T47D (cell line): Measurements from ENCODE around the gene MVB12A.
A peak's percentile ranks its signal among the peaks of the same experiment; 100 is the strongest.

Source experiments
- DNase-seq, 2 experiments: peaks; one replicate each; pipeline versions ENCODE4 v3.0.0 to v3.0.0-alpha.2; 2011 to 2012; ENCODE audit warnings: low read depth in 1 of 2, low spot score in 1 of 2
- JUND ChIP-seq: IDR thresholded peaks from 2 replicates; pipeline ENCODE4 v1.6.1; 2012; ENCODE audit warnings: low read depth
- in situ Hi-C: cut with HindIII; loops from 2 replicates; pipeline ENCODE4 v1.10.0; 2016; ENCODE audit warnings: low sequenced_read_pairs, low pct_unique_long_range_greater_than_20kb

MVB12A gene

DNA sequence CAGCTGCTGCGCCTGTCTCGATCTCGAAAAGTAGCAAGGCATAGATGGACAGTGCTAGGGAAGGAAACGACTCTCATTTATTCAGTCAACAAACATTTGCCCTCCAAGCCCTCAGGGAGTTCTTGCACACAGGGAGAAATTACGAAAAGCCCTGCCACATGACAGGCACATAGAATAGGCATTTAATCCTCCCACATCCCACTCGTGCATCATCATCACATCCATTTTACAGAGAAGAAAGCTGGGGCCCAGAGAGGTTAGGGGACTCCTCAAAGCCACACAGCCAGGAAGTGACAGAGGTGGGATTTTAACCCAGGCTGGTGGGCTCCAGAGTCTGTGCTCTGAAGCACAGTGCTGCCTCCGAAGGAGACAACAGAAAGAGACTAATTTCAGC lies 17.0 kb downstream of the MVB12A start:
- in situ Hi-C loops: no loop called here
- DNase-seq: no peak

DNA sequence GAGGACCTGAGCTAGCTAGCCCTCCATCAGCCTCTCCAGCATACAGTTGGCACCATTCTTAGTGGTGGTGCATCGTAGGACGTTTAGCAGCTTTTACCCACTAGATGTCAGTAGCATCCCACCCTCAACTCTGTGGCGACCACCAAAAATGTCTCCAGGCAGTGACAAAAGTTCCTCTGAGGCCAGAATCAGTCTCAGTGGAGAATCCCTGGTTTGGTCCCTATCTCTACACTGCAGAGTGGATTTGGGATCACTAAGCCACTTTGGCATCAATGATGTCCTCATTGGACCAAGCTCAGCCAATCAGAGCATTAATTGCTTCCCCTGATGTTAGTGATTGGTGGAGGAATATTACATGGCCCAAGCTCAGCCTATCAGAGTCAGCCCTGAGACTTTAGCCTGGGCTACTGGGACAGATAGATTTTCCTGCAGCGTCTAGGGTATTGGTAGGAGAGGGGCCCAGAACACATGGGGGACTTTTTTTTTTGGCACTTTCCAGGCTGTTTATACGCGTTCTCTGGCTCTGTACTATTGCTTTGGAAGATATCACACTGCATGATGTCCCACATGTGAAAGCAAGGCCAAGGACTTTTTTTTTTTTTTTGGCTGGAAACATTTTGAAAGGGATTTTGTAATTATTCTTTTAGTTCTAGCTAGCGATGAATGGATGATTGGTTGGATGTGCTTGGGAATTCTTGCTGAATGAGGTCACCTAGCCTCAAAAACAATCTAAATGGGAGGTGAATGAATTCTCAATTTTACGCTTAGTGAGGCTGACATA lies 21.6 kb downstream of the MVB12A start:
- peak in 1 of 2 experiments; percentile 23 for DNase-seq
- TF ChIP-seq JUND: no peak
- in situ Hi-C loops: no loop called here

More for the DNA sequence above, 17.0 kb downstream of the MVB12A start:
- TF ChIP-seq JUND: no peak

DNA sequence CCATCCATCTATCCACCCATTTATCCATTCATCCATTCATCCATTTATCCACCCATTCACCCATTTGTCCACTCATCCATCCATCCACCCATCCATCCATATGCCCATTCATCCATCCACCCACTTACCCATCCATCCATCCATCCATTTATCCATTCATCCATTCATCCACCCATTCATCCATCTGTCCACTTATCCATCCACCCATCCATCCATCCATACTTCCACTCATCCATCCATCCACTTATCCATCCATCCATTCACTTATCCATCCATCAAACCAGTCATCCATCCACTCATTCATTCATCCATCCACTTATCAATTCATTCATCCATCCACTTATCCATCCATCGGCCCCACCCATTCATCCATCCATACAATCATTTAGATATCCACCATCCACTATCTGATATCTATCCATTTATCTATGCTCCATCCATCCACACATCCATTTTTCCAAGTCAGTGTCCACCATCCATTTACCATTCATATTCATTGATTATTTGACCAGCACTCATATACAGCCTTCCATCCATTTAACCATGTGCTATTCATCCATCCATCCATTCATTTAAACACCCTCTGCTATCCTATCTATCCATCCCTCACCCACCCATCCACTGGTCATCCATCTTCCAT lies 25.8 kb downstream of the MVB12A start:
- in situ Hi-C loops: no loop called here
- no peak for TF ChIP-seq JUND
- DNase-seq: no peak

DNA sequence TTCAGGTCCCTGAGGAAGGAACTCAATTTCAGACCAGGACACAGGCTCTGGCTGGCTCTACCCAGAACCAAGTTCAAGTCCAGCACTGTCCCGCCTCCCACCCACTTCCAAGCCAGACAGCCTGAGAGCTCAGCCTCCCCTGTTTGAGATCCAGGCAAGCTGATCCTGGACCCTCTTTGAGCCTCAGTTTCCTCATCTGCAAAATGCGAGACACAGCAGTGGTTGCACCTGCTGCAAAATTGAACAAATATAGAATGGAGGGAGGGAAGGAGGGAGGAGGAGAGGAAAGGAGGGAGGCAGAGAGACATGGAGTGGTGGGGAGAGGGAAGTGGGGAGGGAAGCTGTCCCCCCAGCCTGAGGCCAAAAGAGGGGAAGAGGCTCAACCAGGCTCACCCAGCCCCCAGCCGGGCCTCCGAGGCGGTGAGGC lies 27.9 kb downstream of the MVB12A start:
- no peak for TF ChIP-seq JUND
- DNase-seq: no peak
- in situ Hi-C loops: no loop called here

DNA sequence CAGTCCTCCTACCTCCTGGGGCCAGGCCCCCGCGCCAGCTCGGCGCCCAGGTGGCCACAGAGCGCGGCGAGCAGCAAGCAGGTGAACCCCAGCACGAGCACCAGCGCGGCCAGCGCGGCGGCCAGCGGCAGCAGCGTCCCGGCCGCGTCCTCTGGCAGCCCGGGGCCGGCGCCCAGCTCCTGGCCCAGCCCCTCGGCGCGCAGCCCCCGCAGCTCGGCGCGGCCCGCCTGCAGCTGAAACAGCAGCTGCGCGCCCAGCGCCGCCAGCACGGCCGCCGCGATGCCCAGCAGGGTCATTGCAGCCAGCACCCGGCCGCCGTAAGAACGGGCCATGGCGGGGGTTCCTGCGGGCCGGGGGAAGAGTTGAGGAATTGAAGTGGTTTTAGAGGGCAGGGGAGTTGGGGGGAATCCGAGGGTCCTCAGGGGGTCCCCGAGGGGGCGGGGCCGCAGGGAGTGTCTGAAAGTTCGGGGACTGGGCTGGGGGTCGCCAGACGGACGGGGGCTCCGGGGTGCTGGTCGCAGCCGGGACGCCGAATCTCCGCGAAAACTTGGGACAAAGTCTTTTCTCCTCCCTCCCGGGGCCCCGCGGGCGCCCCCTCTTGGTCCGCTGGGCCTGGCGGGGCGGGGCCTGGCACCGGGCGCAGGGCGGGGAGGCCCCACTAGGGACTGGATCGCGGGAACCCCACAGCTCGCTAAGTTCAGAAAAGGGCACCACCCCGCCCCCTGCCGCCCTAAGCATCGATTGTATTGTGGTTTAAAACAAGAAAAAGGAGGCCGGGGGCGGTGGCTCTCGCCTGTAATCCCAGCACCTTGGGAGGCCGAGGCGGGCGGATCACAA lies 28.5 kb downstream of the MVB12A start, which contains the start of gene TMEM221:
Gene TMEM221, minus strand, starts transcription at position 538 of the 837 bp plus-strand sequence. Its CDS starts 206 bp downstream, at position 332.
- peak in 1 of 2 experiments; percentile 53 for DNase-seq
- TF ChIP-seq JUND: no peak
- in situ Hi-C loops: no loop called here

DNA sequence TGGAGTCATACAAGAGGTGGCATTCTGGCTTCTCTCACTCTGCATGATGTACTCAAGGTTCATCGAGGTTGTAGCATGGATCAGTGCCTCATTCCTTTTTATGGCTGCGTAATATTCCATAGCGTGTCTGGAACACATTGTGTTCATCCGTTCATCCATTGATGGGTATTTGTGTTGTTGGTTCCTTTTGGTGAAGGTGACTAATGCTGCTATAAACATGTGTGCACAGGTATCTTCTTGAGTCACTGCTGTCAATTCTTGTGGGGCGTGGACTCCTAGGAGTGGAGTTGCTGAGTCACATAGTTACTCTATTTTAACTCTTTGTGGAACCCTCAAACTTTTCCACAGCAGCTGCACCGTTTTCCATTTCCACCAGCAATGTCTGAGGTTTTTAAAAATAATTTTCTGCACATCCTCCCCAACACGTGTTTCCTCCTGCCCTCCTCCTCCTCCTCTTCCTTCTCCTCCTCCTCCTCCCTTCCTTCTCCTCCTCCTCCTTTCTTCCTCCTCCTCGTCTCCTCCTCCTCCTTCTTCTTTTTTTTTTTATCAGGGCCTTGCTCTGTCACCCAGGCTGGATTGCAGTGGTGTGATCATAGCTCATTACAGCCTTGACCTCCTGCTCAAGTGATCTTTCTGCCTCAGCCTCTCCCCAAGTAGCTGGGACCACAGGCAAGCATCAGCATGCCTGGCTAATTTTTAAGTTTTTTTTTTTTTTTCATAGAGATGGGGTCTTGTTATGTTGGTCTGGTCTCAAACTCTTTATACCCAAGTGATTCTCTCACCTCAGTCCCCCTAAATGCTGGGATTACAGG lies 30.6 kb downstream of the MVB12A start:
- peak in 1 of 2 experiments; percentile 51 for DNase-seq
- in situ Hi-C loops: no loop called here
- no peak for TF ChIP-seq JUND

DNA sequence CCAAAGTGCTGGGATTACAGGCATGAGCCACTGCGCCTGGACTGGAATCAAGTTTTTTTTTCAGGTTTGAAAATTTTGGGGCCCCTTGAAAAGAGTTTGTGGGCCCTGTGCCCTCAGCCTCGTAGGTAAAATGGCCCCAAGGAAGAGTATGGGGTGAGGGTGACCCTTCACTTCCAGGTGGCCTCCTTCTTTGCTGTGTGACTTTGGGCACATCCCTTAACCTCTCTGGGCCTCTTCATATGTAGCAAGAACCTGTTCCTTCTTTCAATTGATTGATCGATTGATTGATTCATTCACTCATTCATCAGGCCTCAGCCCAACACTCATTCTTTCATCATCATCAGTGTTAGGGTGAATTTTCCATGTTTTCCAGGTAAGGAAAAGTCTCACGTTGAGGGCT lies 32.0 kb downstream of the MVB12A start:
- in situ Hi-C loops: no loop called here
- TF ChIP-seq JUND: no peak
- DNase-seq: no peak

DNA sequence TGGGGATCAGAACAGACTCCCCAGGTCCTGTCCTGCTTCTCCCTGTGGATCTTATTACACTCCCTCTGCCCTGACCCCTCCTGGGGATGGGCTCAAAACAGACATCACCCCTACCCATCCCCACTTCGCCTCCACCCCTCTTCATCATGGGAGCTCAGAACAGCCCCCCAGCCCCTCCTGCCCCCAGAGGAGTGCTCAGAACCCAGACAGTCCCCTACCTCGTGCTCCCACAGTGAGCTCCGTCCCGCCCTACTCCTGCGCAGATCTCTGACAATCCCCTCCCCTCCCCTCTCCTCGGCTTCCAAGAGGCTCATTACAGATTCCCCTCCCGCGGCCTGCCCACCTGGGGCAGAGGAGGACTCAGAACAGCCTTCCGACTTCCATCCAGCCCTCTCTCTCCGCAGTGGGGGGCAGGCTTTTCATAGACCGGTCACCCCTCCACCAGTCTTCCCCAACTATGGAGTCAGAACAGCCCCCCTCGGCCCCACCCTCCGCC lies 34.8 kb downstream of the MVB12A start:
- in situ Hi-C loops: no loop called here
- no peak for DNase-seq

DNA sequence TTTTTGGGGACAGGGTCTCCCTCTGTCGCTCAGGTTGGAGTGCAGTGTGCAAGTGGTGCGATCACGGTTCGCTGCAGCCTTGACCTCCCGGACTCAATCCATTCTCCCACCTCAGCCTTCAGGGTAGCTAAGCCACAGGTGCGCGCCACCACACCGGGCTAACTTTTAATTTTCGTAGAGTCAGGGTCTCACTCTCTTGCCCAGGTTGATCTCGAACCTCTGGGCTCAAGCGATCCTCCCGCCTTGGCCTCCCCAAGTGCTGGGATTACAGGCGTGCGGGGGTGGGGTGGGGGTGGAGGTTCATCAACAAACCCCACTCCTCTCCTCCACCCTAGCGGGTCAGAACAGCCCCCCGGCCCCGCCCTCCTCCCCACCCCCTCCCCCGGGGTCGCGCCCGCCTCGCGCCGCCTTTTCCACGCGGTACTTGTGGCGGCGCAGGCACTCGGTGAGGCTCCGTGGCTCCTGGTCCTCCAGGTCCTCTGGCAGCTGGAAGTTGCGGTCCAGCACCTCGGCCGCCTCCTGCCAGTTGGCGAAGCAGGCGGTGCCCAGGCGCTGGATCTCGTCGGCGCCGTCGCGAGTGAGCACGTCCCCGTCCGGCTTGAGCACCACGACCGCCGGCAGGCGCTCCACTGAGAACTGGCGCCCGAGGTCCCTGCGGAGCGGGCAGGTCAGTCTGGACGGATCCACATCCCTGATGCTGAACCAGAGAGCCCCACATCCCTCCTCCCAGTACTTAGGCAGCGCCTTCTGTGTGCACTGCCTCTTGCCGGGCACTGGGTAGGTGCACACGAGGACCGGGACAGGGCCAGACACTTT lies 35.7 kb downstream of the MVB12A start:
- DNase-seq: no peak
- no peak for TF ChIP-seq JUND
- in situ Hi-C loops: no loop called here

More for the DNA sequence above, 34.8 kb downstream of the MVB12A start:
- TF ChIP-seq JUND: no peak

DNA sequence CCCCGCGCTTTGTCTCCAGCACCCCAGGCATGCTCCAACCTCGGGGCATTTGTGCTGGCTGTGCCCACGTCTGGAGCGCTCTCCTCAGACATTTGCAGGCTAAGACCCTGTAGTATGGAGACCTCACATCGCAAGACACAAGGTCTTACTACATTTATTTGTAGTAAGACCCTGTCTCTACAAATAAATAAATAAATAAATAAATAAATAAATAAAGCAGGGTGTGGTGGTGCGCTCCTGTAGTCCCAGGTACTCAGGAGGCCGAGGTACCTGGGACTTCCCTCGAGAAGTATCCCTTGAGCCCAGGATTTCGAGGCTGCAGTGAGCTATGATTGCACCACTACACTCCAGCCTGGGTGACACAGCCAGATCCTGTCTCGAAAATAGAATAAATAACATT lies 36.3 kb downstream of the MVB12A start:
- in situ Hi-C loops: no loop called here
- TF ChIP-seq JUND: no peak

DNA sequence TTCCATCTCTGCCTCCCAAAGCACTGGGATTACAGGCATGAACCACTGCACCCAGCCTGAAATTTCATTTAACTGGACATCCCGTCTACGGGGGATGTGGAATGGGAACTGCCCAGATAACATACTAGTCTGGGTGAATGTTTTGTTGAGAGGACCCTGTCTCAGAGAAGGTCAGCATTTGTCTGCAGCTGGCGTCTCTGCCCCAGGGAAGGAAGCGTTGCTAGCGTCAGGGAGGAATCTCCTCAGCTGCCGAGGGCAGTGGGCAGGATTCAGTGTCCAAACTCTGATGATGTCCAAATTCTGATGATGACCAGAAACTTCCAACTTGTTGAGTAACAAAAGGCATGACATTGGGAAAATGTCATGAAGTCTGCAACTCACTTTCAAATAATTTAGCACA lies 37.8 kb downstream of the MVB12A start:
- in situ Hi-C loops: no loop called here
- TF ChIP-seq JUND: no peak
- no peak for DNase-seq

More for the DNA sequence above, 36.3 kb downstream of the MVB12A start:
- DNase-seq: no peak
